Skeletal muscle satellite cell (primary cell): ENCODE data around the gene PEX16.
"Not testable (repeated sequence)": the region's sequence is repeated elsewhere in the genome, so short reads cannot be mapped to it uniquely, and the experiment has no call there.

Experiments used
- H3K27me3 ChIP-seq: 2 replicates; pipeline ENCODE4 v1.7.0; 2013; ENCODE audit warnings: low read length; ENCODE audit not compliant: control insufficient read depth, insufficient read depth
- H3K36me3 ChIP-seq: 2 replicates; pipeline ENCODE4 v1.7.0; 2013; ENCODE audit warnings: mild to moderate bottlenecking, control low read depth, low read length; ENCODE audit not compliant: insufficient read depth
- H3K4me1 ChIP-seq: 2 replicates; pipeline ENCODE4 v1.7.0; 2013; ENCODE audit warnings: low read length; ENCODE audit not compliant: control insufficient read depth, insufficient read depth
- H3K4me2 ChIP-seq: 2 replicates; pipeline ENCODE4 v1.7.0; 2013; ENCODE audit warnings: mild to moderate bottlenecking, low read length
- H3K4me3 ChIP-seq: 2 replicates; pipeline ENCODE4 v1.7.0; 2013; ENCODE audit warnings: low read length
- H3K9ac ChIP-seq: 2 replicates; pipeline ENCODE4 v1.7.0; 2013; ENCODE audit warnings: mild to moderate bottlenecking, low read depth, low read length, moderate library complexity
- H3K9me3 ChIP-seq: replicated peaks from 2 replicates; pipeline ENCODE4 v1.7.0; 2013; ENCODE audit warnings: mild to moderate bottlenecking, control low read depth, low read length

The PEX16 gene

DNA sequence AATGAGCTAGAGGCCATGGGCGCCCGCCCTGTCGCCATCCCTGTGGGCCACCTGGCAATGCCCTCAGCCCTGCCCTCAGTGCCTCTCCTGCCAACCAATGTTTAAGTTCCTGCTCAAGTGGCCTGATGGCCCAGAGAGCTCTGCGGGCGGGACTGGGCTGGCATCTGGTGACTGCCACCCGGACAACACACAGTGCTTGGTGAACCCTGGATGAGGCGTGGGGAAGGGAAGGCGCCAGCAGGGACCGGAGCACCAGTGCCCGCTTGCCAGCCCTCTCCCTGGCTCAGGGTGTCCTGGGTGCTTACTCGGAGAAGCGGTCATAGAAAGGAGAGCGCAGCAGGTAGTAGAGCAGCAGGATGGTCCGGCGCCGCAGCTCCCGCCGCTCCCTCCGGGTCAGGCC is 4.2 kb downstream of the PEX16 start:
- Histone ChIP-seq H3K9ac (no peak overlapping the region), H3K9me3 (no peaks in the 10 kb centered on the region), H3K4me2 (no peak overlapping the region), H3K4me1 (peaks cover 5% of the 10 kb centered on the region), H3K4me3 (no peak overlapping the region), H3K36me3 (peaks cover 46% of the 10 kb centered on the region), H3K27me3 (no peaks in the 10 kb centered on the region)

DNA sequence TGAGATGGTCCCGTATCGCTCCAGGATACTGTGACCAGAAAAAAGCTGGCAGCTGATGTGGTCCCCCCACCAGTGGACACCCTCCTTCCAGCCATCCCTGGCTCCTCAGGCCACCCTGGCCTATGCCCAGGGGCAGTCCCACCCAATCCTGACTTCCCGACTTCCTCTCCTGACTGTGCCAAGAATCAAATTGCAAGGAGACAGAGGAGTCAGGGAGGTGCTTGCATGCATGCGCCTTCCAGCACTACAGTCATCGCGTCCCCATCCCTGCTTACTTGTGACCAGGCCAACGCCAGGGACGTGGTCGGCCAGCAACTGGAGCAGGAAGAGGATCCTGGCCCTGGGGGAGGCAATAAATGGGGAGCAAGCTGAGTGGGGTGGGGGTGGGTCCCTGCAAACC is 7.1 kb downstream of the PEX16 start:
- H3K36me3 ChIP-seq, result peaks cover 46% of the 10 kb centered on the region
- no peak overlapping the region for H3K4me2 ChIP-seq
- H3K4me1 ChIP-seq, result no peaks in the 10 kb centered on the region
- H3K9me3 ChIP-seq, result no peaks in the 10 kb centered on the region
- no peak overlapping the region for H3K9ac ChIP-seq
- H3K4me3 ChIP-seq, result no peak overlapping the region
- no peaks in the 10 kb centered on the region for H3K27me3 ChIP-seq

DNA sequence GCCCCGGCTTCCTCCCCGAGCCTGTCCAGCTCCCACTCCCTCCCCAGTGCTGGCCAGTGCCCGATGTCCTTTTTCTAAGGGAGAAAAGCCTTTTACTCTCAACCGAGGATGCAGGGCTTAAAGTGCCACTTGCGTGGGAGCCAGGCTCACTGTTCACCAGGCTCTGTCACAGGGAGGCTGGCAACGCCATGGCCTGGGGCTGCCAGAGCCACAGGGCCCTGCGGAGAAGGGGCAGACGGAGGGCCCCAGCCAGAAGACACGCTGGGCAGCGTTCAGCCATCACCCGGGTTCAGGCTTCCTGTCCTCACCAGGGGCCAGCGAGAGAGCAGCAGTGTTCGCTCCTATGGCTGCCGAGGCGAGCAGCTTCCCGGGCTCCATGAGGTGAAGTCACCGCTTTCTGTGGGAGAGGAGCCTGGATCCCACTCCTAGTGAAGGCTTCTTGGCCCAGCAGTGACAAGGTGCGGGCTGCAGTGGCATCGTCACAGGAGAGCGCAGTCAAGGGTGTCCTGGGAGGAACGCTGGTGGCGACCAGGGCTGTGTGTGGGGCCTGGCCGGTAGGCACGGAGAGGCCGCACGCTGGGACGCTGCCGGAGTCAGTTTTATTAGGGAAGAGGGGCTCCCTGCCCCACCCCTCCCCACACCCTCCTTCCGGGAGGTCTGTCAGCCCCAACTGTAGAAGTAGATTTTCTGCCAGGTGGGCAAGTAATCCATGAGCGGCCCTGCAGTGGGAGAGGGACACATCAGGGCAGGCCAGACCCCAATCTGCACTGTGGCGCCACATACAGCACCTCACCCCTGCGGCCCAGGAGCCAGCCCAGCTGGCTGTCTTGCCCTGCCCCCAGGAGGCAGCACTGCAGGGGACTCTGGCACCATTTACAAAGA is 7.8 kb downstream of the PEX16 start:
- Histone ChIP-seq H3K4me2 (no peak overlapping the region), H3K9me3 (no peaks in the 10 kb centered on the region), H3K9ac (no peak overlapping the region), H3K27me3 (no peaks in the 10 kb centered on the region), H3K4me3 (no peak overlapping the region), H3K4me1 (no peaks in the 10 kb centered on the region), H3K36me3 (peaks cover 39% of the 10 kb centered on the region)

DNA sequence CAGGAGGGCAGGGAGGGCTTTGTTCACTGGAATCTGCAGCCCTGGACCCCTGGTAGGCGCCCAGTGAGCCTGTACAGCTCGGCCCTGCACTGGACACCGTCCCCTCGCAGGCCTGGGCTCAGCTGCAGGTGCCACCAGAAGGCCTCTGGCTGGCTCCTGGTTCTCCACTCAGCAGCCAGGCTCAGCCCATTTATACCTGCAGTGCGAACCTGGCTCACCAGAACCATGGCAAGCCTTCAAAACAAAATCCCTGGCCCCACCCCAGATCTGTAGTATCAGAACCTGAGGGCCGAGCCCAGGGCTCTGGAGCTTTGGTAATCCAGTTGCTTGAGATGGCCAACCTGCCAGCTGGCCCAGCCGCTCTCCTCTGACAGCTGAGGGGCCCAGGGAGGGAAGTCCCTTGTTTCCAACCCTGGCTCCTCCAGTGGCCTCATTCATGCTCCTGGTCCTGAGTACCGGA is 9.7 kb downstream of the PEX16 start:
- Histone ChIP-seq H3K4me3 (no peak overlapping the region), H3K27me3 (no peaks in the 10 kb centered on the region), H3K4me2 (no peak overlapping the region), H3K4me1 (no peaks in the 10 kb centered on the region), H3K36me3 (peaks cover 20% of the 10 kb centered on the region), H3K9me3 (no peaks in the 10 kb centered on the region), H3K9ac (no peak overlapping the region)

DNA sequence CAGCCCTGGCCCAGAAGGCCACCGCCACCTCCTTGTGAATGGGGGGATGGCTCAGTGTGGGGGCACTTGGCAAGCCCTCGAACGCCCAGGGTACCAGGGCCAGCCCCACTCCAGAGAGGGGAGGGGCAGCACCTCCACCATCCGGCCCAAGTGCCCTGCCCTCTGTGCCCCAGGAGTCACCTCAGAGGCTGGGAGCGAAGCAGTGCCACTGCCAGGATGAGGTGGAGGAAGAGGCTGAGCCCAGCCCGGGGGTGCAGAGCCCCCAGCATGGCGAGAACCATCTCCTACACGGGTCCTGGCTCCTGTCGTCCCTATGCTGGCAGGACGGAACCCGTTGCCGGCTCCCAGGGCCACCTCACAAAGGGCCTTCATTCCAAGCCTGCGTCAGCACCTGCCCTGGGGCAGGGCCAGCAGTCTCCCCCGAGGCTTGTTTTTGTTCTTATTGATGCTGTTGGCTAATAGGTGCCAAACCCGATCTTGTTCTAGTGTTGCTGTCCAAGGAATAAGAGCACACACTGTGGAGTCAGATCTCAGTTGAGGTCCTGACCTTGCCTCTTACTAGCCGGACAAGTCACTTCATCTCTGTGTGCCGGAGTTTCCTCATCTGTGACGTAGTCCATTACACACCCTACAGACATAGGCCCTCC is 10.6 kb downstream of the PEX16 start, which contains the start of gene FREY1:
FREY1 (minus strand) TSS at position 307 of the 647 bp plus-strand sequence; CDS start at position 281, 26 bp downstream.
- Histone ChIP-seq H3K9ac (no peak within 1 kb of the TSS), H3K27me3 (no peaks in the 10 kb centered on the region), H3K4me3 (no peak within 1 kb of the TSS), H3K4me1 (no peaks in the 10 kb centered on the region), H3K9me3 (no peaks in the 10 kb centered on the region), H3K36me3 (peaks cover 20% of the 10 kb centered on the region), H3K4me2 (no peak within 1 kb of the TSS)

DNA sequence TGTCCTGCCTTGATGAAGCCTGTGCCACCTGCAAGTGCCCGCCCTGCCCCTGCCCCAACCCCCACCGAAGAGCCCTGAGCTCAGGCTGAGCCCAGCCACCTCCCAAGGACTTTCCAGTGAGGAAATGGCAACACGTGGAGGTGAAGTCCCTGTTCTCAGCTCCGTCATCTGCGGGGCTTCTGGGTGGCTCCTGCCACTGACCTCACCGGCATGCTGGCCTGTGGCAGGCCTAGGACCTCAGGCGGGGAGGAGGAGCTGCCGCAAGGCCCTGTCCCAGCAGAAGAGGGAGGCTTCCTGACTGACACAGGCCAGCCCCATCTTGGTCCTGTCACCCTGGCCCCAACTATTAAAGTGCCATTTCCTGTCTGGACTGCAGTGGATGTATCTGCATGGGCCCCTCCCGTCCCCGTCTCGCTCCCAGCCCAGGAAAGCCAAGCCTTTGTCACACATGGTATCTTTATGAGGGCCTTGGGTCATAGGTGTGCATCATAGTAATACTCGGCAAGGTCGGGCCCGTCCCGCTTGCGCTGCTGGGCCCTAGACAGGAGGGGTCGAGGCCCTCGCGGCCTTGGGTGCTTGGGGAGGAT is 11.5 kb downstream of the PEX16 start:
- H3K4me3 ChIP-seq, result no peak overlapping the region
- no peak overlapping the region for H3K4me2 ChIP-seq
- H3K4me1 ChIP-seq, result no peaks in the 10 kb centered on the region
- H3K9me3 ChIP-seq, result no peaks in the 10 kb centered on the region
- H3K9ac ChIP-seq, result no peak overlapping the region
- peaks cover 15% of the 10 kb centered on the region for H3K36me3 ChIP-seq
- peaks cover 4% of the 10 kb centered on the region for H3K27me3 ChIP-seq

DNA sequence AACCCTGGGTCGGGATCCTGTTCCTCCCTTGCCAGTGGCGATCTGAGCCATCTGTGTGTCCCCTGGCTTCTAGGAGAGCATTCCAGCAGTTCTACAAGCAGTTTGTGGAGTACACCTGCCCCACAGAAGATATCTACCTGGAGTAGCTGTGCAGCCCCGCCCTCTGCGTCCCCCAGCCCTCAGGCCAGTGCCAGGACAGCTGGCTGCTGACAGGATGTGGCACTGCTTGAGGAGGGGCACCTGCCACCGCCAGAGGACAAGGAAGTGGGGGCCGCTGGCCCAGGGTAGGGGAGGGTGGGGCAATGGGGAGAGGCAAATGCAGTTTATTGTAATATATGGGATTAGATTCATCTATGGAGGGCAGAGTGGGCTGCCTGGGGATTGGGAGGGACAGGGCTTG is 12.1 kb downstream of the PEX16 start:
- H3K4me2 ChIP-seq, H3K9me3 ChIP-seq, H3K9ac ChIP-seq, H3K36me3 ChIP-seq, H3K4me1 ChIP-seq, H3K27me3 ChIP-seq, H3K4me3 ChIP-seq: not testable (repeated sequence)

DNA sequence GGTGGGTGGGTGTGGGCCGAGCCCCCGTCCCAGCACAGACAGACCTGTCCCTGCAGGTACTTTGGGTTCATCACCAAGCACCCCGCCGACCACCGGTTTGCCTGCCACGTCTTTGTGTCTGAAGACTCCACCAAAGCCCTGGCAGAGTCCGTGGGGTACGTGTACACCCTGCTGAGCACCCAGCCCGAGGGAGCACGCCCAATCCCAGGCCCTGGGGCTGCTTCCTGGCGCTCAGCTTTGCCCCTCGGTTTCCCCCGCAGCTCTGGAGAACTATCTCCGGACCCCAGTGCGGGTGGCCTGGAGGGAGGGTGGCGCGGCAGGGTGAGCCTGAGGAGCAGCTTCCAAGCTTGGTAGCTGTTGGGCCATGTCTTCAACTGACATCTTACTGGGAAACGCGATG is 12.6 kb downstream of the PEX16 start:
- no peak overlapping the region for H3K9ac ChIP-seq
- H3K4me3 ChIP-seq, result no peak overlapping the region
- H3K36me3 ChIP-seq, result peaks cover 7% of the 10 kb centered on the region
- H3K4me2 ChIP-seq, result no peak overlapping the region
- peaks cover 13% of the 10 kb centered on the region for H3K27me3 ChIP-seq
- H3K4me1 ChIP-seq, result peaks cover 9% of the 10 kb centered on the region
- no peaks in the 10 kb centered on the region for H3K9me3 ChIP-seq

DNA sequence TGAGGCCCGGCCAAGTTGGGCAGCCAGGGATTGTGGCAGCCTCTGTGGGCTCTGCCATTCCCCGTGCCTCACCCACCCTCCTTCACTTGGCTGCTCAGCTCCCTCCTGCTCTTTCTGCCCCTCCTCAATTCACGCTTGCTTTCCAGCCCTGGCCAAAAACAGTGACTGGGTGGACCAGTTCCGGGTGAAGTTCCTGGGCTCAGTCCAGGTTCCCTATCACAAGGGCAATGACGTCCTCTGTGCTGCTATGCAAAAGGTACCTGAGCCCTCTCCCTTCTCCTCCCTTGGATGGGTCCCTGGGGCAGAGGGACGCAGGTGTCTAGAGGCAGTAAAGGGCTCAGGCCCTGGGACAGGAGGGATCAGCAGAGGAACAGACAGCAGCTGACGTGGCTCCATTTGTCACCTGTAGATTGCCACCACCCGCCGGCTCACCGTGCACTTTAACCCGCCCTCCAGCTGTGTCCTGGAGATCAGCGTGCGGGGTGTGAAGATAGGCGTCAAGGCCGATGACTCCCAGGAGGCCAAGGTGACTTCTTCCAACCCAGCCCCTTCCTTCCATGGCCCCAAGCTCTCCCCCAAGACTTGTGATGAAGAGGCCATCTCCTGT is 13.3 kb downstream of the PEX16 start:
- H3K36me3 ChIP-seq, result peaks cover under 1% of the 10 kb centered on the region
- H3K27me3 ChIP-seq, result peaks cover 13% of the 10 kb centered on the region
- H3K9me3 ChIP-seq, result no peaks in the 10 kb centered on the region
- peaks cover 12% of the 10 kb centered on the region for H3K4me1 ChIP-seq
- no peak overlapping the region for H3K9ac ChIP-seq
- H3K4me3 ChIP-seq, result no peak overlapping the region
- H3K4me2 ChIP-seq, result no peak overlapping the region

DNA sequence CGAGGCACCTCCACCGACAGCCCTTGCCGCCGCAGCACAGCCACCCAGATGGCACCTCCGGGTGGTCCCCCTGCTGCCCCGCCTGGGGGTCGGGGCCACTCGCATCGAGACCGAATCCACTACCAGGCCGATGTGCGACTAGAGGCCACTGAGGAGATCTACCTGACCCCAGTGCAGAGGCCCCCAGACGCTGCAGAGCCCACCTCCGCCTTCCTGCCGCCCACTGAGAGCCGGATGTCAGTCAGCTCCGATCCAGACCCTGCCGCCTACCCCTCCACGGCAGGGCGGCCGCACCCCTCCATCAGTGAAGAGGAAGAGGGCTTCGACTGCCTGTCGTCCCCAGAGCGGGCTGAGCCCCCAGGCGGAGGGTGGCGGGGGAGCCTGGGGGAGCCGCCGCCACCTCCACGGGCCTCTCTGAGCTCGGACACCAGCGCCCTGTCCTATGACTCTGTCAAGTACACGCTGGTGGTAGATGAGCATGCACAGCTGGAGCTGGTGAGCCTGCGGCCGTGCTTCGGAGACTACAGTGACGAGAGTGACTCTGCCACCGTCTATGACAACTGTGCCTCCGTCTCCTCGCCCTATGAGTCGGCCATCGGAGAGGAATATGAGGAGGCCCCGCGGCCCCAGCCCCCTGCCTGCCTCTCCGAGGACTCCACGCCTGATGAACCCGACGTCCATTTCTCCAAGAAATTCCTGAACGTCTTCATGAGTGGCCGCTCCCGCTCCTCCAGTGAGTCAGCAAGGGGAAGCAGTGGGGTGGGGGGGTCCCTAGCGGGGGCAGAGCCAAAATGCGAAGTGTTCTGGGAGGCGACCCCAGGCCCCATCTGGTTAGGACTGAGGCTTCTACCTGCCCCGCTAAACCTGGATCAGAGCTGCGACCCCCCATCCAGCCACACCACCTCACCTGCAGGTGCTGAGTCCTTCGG is 15.0 kb downstream of the PEX16 start:
- Histone ChIP-seq H3K36me3 (no peaks in the 10 kb centered on the region), H3K4me2 (no peak overlapping the region), H3K4me3 (no peak overlapping the region), H3K27me3 (peaks cover 25% of the 10 kb centered on the region), H3K4me1 (peaks cover 15% of the 10 kb centered on the region), H3K9me3 (no peaks in the 10 kb centered on the region), H3K9ac (no peak overlapping the region)
